H1 (cell line): ENCODE results near the gene TCAIM. TPM values are rescaled to one million over a fixed set of nuclear protein-coding genes. Genes with fewer than 3 reads are reported as not detected.

ENCODE experiments used
- CTCF ChIA-PET: fragments of 300-600 bp; sonication (Branson Sonifier 250); formaldehyde crosslinking; loops from one replicate; lab custom pipeline; 2021; ENCODE audit not compliant: partially characterized antibody; lab: Charles Lee
- POLR2A ChIA-PET: fragments of 300-600 bp; sonication (Branson Sonifier 250); formaldehyde crosslinking; loops from one replicate; lab custom pipeline; 2021; ENCODE audit warnings: inconsistent platforms; ENCODE audit not compliant: partially characterized antibody; lab: Charles Lee
- DNase-seq, 2 experiments: peaks; one replicate each; pipeline versions ENCODE4 v3.0.0 to v3.0.0-alpha.2; 2010 to 2022; ENCODE audit warnings: low spot score in 2 of 2, low read depth in 1 of 2, mixed read lengths in 1 of 2
- FAIRE-seq: peaks from 2 replicates; lab custom pipeline; 2011; peaks lifted over from hg19 to GRCh38; lab: Jason Lieb, UNC
- H2AFZ ChIP-seq: 2 replicates; pipeline ENCODE4 v1.8.1; 2012; ENCODE audit warnings: low read length, inconsistent platforms
- H2AK5ac ChIP-seq: 2 replicates; pipeline ENCODE4 v1.6.1; 2013; ENCODE audit warnings: low read depth, low read length
- H2BK120ac ChIP-seq: replicated peaks from 2 replicates; pipeline ENCODE3; 2013; ENCODE audit warnings: low read depth, low read length, inconsistent platforms
- H2BK12ac ChIP-seq: 2 replicates; pipeline ENCODE4 v1.6.1; 2013; ENCODE audit warnings: low read depth, low read length
- H2BK15ac ChIP-seq: 2 replicates; pipeline ENCODE4 v1.6.1; 2013; ENCODE audit warnings: low read length
- H2BK20ac ChIP-seq: 2 replicates; pipeline ENCODE4 v1.6.1; 2013; ENCODE audit warnings: low read length
- H2BK5ac ChIP-seq: 2 replicates; pipeline ENCODE4 v1.6.1; 2013; ENCODE audit warnings: low read depth, low read length
- H3K14ac ChIP-seq: 2 replicates; pipeline ENCODE4 v1.6.1; 2013; ENCODE audit warnings: inconsistent platforms; ENCODE audit not compliant: insufficient read length
- H3K18ac ChIP-seq: 2 replicates; pipeline ENCODE4 v1.6.1; 2013; ENCODE audit warnings: low read length; ENCODE audit errors: extremely low read depth
- H3K23ac ChIP-seq: 2 replicates; pipeline ENCODE4 v1.6.1; 2013; ENCODE audit warnings: inconsistent platforms; ENCODE audit not compliant: insufficient read length
- H3K23me2 ChIP-seq: 2 replicates; pipeline ENCODE4 v1.6.1; 2013; ENCODE audit warnings: low read depth, low read length
- H3K27ac ChIP-seq: 2 replicates; pipeline ENCODE4 v1.6.1; 2011; ENCODE audit warnings: low read depth, low read length, inconsistent platforms
- H3K27me3 ChIP-seq, 4 experiments: replicated peaks in 1 of 4; 1 replicate in 1 of 4; 2 replicates in 3 of 4; pipeline versions ENCODE4 v1.6.1 to v1.8.1; 2011 to 2013; ENCODE audit warnings: low read length in 3 of 4, mild to moderate bottlenecking in 3 of 4, inconsistent platforms in 2 of 4, mixed read lengths in 2 of 4, moderate library complexity in 1 of 4; ENCODE audit not compliant: control insufficient read depth in 3 of 4, insufficient read depth in 3 of 4; ENCODE audit errors: extremely low read depth in 1 of 4
- H3K36me3 ChIP-seq, 4 experiments: 2 replicates each; pipeline versions ENCODE4 v1.6.1 to v1.8.1; 2011 to 2013; ENCODE audit warnings: mild to moderate bottlenecking in 4 of 4, low read length in 3 of 4, moderate library complexity in 2 of 4, control low read depth in 1 of 4, inconsistent platforms in 1 of 4; ENCODE audit not compliant: insufficient read depth in 4 of 4, control insufficient read depth in 2 of 4
- H3K4ac ChIP-seq: replicated peaks from 2 replicates; pipeline ENCODE3; 2013; ENCODE audit warnings: low read length, low read depth, mixed read lengths, inconsistent platforms; ENCODE audit not compliant: insufficient read length
- H3K4me1 ChIP-seq, 4 experiments: replicated peaks in 1 of 4; 1 replicate in 1 of 4; 2 replicates in 3 of 4; pipeline versions ENCODE4 v1.6.1 to v1.8.1; 2011 to 2013; ENCODE audit warnings: low read length in 3 of 4, inconsistent platforms in 2 of 4, mixed read lengths in 1 of 4; ENCODE audit not compliant: insufficient read depth in 4 of 4, control insufficient read depth in 3 of 4
- H3K4me2 ChIP-seq, 2 experiments: 2 replicates each; pipeline versions ENCODE4 v1.6.1 to v1.8.1; 2011 to 2013; ENCODE audit warnings: low read depth in 2 of 2, low read length in 2 of 2, control low read depth in 1 of 2, inconsistent platforms in 1 of 2, mild to moderate bottlenecking in 1 of 2; ENCODE audit not compliant: insufficient read depth in 1 of 2
- H3K4me3 ChIP-seq, 4 experiments: fragments of 200-600, 300-600 bp in 1 of 4; sonication (generic), shearing (Covaris generic), sonication (Bioruptor Twin) in 1 of 4; 2 replicates each; pipeline versions ENCODE4 v1.5.1 to v1.8.1; 2011 to 2016; ENCODE audit warnings: low read length in 4 of 4, low read depth in 3 of 4, control low read depth in 2 of 4, inconsistent platforms in 2 of 4, mild to moderate bottlenecking in 2 of 4, mixed read lengths in 1 of 4, moderate library complexity in 1 of 4; ENCODE audit not compliant: insufficient read depth in 2 of 4; ENCODE audit errors: extremely low read depth in 1 of 4
- H3K56ac ChIP-seq: replicated peaks from 2 replicates; pipeline ENCODE3; 2013; ENCODE audit warnings: low read depth, mild to moderate bottlenecking, mixed read lengths, low read length, inconsistent platforms; ENCODE audit not compliant: insufficient read length
- H3K79me1 ChIP-seq: 2 replicates; pipeline ENCODE4 v1.6.1; 2013; ENCODE audit warnings: low read depth, low read length, control low read depth
- H3K79me2 ChIP-seq, 2 experiments: 2 replicates each; pipeline versions ENCODE4 v1.6.1 to v1.8.1; 2012 to 2013; ENCODE audit warnings: low read length in 2 of 2, mild to moderate bottlenecking in 2 of 2, inconsistent platforms in 1 of 2; ENCODE audit not compliant: insufficient read depth in 2 of 2, control insufficient read depth in 1 of 2
- H3K9ac ChIP-seq, 4 experiments: replicated peaks in 1 of 4; 1 replicate in 1 of 4; 2 replicates in 3 of 4; pipeline versions ENCODE4 v1.6.1 to v1.8.1; 2011 to 2013; ENCODE audit warnings: low read depth in 3 of 4, low read length in 3 of 4, control low read depth in 2 of 4, mild to moderate bottlenecking in 2 of 4, moderate library complexity in 2 of 4, inconsistent platforms in 1 of 4; ENCODE audit errors: extremely low read depth in 1 of 4
- H3K9me3 ChIP-seq, 2 experiments: 2 replicates each; pipeline versions ENCODE4 v1.6.1 to v1.8.1; 2012 to 2013; ENCODE audit warnings: mild to moderate bottlenecking in 2 of 2, moderate library complexity in 2 of 2, control low read depth in 1 of 2, inconsistent platforms in 1 of 2, low read depth in 1 of 2, low read length in 1 of 2, mixed read lengths in 1 of 2; ENCODE audit not compliant: insufficient read depth in 2 of 2
- H4K20me1 ChIP-seq, 2 experiments: replicated peaks in 1 of 2; 2 replicates each; pipeline versions ENCODE3 to v1.8.1; 2011 to 2013; ENCODE audit warnings: inconsistent platforms in 2 of 2, low read length in 2 of 2, mild to moderate bottlenecking in 1 of 2; ENCODE audit not compliant: insufficient read depth in 2 of 2, control insufficient read depth in 1 of 2
- H4K5ac ChIP-seq: 2 replicates; pipeline ENCODE4 v1.6.1; 2013; ENCODE audit warnings: low read length, low read depth, mixed read lengths, inconsistent platforms; ENCODE audit not compliant: insufficient read length
- H4K8ac ChIP-seq: 2 replicates; pipeline ENCODE4 v1.8.0; 2013; ENCODE audit warnings: mild to moderate bottlenecking, moderate library complexity, low read length, inconsistent platforms; ENCODE audit not compliant: insufficient read depth; ENCODE audit errors: extremely low read depth
- H4K91ac ChIP-seq: replicated peaks from 2 replicates; pipeline ENCODE3; 2013; ENCODE audit warnings: low read length, mixed read lengths, inconsistent platforms; ENCODE audit not compliant: insufficient read length
- TAF7 ChIP-seq: optimal IDR thresholded peaks from 2 replicates; pipeline ENCODE3; 2011; ENCODE audit warnings: low read depth, mild to moderate bottlenecking, inconsistent platforms, low read length, moderate library complexity, borderline replicate concordance
- WGBS, 2 experiments: shearing (Covaris generic) in 1 of 2; methylation state at CpG; one replicate each; pipeline versions ENCODE4 v1.1.6 to v1.1.7; 2013 to 2015; ENCODE audit warnings: low lambda C conversion rate in 2 of 2, mixed read lengths in 2 of 2, inconsistent platforms in 1 of 2, low coverage in 1 of 2, missing lambda C conversion rate in 1 of 2; ENCODE audit not compliant: insufficient replicate concordance in 2 of 2, insufficient coverage in 1 of 2, insufficient read length in 1 of 2; ENCODE audit errors: extremely low coverage in 1 of 2, missing lambda C conversion rate in 1 of 2; 5-methylcytosine and 5-hydroxymethylcytosine counted together
- polyA plus RNA-seq, 7 experiments: library from polyadenylated mRNA; depleted of rRNA in 3 of 7; stranded (reverse) in 5 of 7; unstranded in 2 of 7; fragments of >200 nt in 5 of 7; fragments of 200-250 nt in 2 of 7; gene quantifications; 1 replicate in 5 of 7; 2 replicates in 1 of 7; 4 replicates in 1 of 7; pipeline versions ENCODE4 v1.2.1 to v1.2.3, GENCODE V29; 2011 to 2013; ENCODE audit warnings: missing spikeins in 2 of 7, mixed read lengths in 2 of 7
- total RNA-seq: library from RNA; stranded (reverse); fragmentation: NEBNext Ultra II Directional; extraction: Animal tissue kit (Norgen Biotek cat#: 25700); gene quantifications from 2 replicates; pipeline ENCODE4 v1.2.1, GENCODE V29; 2021

Gene TCAIM
- total and polyA plus RNA-seq, 2 of the 8 experiments (the other 6 are each of a cell fraction or from before 2014, with no cell fraction given), result 6.9 to 22.1 TPM

DNA sequence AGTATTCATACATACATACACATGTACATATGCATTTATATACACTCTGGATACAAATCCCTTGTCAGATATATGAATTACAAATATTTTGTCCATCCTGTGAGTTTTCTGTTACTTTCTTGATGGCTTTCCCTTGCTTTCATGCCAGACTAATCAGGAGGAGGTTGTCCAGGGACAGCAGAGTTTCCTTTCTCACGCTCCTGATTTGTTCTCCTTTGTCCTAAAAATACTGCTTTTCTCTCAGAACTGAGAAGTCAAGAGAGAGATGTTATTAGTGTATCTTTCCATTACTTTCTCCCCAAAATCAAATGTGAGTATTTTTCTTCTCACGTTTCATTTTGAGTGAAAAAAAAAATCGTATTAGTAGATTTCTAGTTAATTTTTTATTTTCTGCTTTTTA lies 12.1 kb upstream of the TCAIM start:
- DNase-seq, result no peak
- no peaks in the 10 kb centered on the region for H3K4me1 ChIP-seq
- no peak for FAIRE-seq

More for the DNA sequence above, 12.1 kb upstream of the TCAIM start:
- WGBS, 2 experiments, result 82% methylated on average over 3 of the region's 3 CpGs; no CpG with 5 or more reads in 1 of the 2 experiments
- Histone ChIP-seq H3K79me2 (no peaks in the 10 kb centered on the region), H3K18ac (no peak overlapping the region)
- TF ChIP-seq TAF7, result no peak
- TF ChIP-seq, all 59 proteins: peak for 0
- no peak overlapping the region for H2BK20ac ChIP-seq
- H3K23me2 ChIP-seq, result no peaks in the 10 kb centered on the region
- no peak overlapping the region for H3K56ac ChIP-seq
- H2BK120ac ChIP-seq, result no peak overlapping the region
- H4K91ac ChIP-seq, result no peak overlapping the region
- CTCF ChIA-PET, result interaction anchor here (0.6 to 1.0 kb wide), 3 partner anchors 123 to 1640 kb away, joined by 3 to 4 read pairs (median 3); no protein-coding TSS in a partner anchor
- no peak overlapping the region for H2BK15ac ChIP-seq
- no peaks in the 10 kb centered on the region for H3K79me1 ChIP-seq
- H3K27me3 ChIP-seq, result no peaks in the 10 kb centered on the region
- no peak overlapping the region for H2BK5ac ChIP-seq
- H3K9me3 ChIP-seq, result no peaks in the 10 kb centered on the region
- H2AFZ ChIP-seq, result no peak overlapping the region
- H4K5ac ChIP-seq, result no peak overlapping the region
- H3K4me2 ChIP-seq, result no peak overlapping the region
- H3K23ac ChIP-seq, result no peak overlapping the region
- H2AK5ac ChIP-seq, result no peak overlapping the region
- H3K4me3 ChIP-seq, result no peak overlapping the region
- H3K4ac ChIP-seq, result no peak overlapping the region
- H2BK12ac ChIP-seq, result no peak overlapping the region
- no peak overlapping the region for H3K27ac ChIP-seq
- POLR2A ChIA-PET, result interaction anchor here (0.7 kb wide), 1 partner anchor 130 kb away, joined by 3 read pairs; no protein-coding TSS in a partner anchor
- no peak overlapping the region for H3K14ac ChIP-seq
- H4K20me1 ChIP-seq, result no peaks in the 10 kb centered on the region
- H4K8ac ChIP-seq, result no peak overlapping the region
- no peak overlapping the region for H3K9ac ChIP-seq
- H3K36me3 ChIP-seq, result no peaks in the 10 kb centered on the region
